Measurements from ENCODE around the gene MAJIN. TPM values are rescaled to one million over a fixed set of nuclear protein-coding genes. Genes with fewer than 3 reads are reported as not detected.

MAJIN gene
- total RNA-seq, 1 donor from 2014 or later, result not detected

- H3K36me3 Mint-ChIP-seq (ENCODE audit: unreplicated experiment), result peaks cover 8% of the 10 kb centered on the region
- peak within 1 kb of the TSS; percentile 99 for H3K27ac Mint-ChIP-seq (ENCODE audit: unreplicated experiment)
- no peaks in the 10 kb centered on the region for H3K9me3 Mint-ChIP-seq (ENCODE audit: unreplicated experiment)
- no peak for TF ChIP-seq CTCF (IDR thresholded peaks at IDR 0.05)
- H3K4me1 Mint-ChIP-seq (ENCODE audit: unreplicated experiment), result peaks cover 25% of the 10 kb centered on the region
- H3K27me3 Mint-ChIP-seq (ENCODE audit: unreplicated experiment), result no peaks in the 10 kb centered on the region
- H3K4me3 Mint-ChIP-seq (ENCODE audit: unreplicated experiment), result peak within 1 kb of the TSS; percentile 95
- peak; percentile 94 for DNase-seq (ENCODE audit: extremely low spot score, unreplicated experiment)
Measured at GRCh38 chr11:64923944-64924909, 47.7 kb downstream of the MAJIN start, which contains the start of gene PPP2R5B. Gene PPP2R5B, plus strand, starts transcription at chr11:64924689. Its CDS starts 1,046 bp downstream, at chr11:64925735.

- no peak for DNase-seq (ENCODE audit: extremely low spot score, unreplicated experiment)
- Mint-ChIP-seq H3K4me3 (ENCODE audit: unreplicated experiment) (no peak overlapping the region), H3K9me3 (ENCODE audit: unreplicated experiment) (no peaks in the 10 kb centered on the region), H3K27ac (ENCODE audit: unreplicated experiment) (peak overlapping the region; percentile 99), H3K27me3 (ENCODE audit: unreplicated experiment) (no peaks in the 10 kb centered on the region), H3K4me1 (ENCODE audit: unreplicated experiment) (peaks cover 28% of the 10 kb centered on the region), H3K36me3 (ENCODE audit: unreplicated experiment) (peaks cover 8% of the 10 kb centered on the region)
- TF ChIP-seq CTCF (IDR thresholded peaks at IDR 0.05), result no peak
Measured at GRCh38 chr11:64923151-64923661, 48.7 kb downstream of the MAJIN start.

GRCh38 chr11:64921384-64921783, 50.5 kb downstream of the MAJIN start:
- H3K9me3 Mint-ChIP-seq (ENCODE audit: unreplicated experiment), result no peaks in the 10 kb centered on the region
- DNase-seq (ENCODE audit: extremely low spot score, unreplicated experiment), result no peak
- no peaks in the 10 kb centered on the region for H3K36me3 Mint-ChIP-seq (ENCODE audit: unreplicated experiment)
- no peaks in the 10 kb centered on the region for H3K27me3 Mint-ChIP-seq (ENCODE audit: unreplicated experiment)
- H3K27ac Mint-ChIP-seq (ENCODE audit: unreplicated experiment), result no peak overlapping the region
- no peak overlapping the region for H3K4me3 Mint-ChIP-seq (ENCODE audit: unreplicated experiment)
- H3K4me1 Mint-ChIP-seq (ENCODE audit: unreplicated experiment), result peaks cover 34% of the 10 kb centered on the region
- TF ChIP-seq CTCF (IDR thresholded peaks at IDR 0.05), result no peak

GRCh38 chr11:64920124-64920523, 51.8 kb downstream of the MAJIN start:
- TF ChIP-seq CTCF (IDR thresholded peaks at IDR 0.05), result no peak
- no peak for DNase-seq (ENCODE audit: extremely low spot score, unreplicated experiment)
- Mint-ChIP-seq H3K4me1 (ENCODE audit: unreplicated experiment) (peaks cover 33% of the 10 kb centered on the region), H3K36me3 (ENCODE audit: unreplicated experiment) (no peaks in the 10 kb centered on the region), H3K27ac (ENCODE audit: unreplicated experiment) (no peak overlapping the region), H3K27me3 (ENCODE audit: unreplicated experiment) (no peaks in the 10 kb centered on the region), H3K4me3 (ENCODE audit: unreplicated experiment) (no peak overlapping the region), H3K9me3 (ENCODE audit: unreplicated experiment) (no peaks in the 10 kb centered on the region)

- no peak for DNase-seq (ENCODE audit: extremely low spot score, unreplicated experiment)
- no peaks in the 10 kb centered on the region for H3K9me3 Mint-ChIP-seq (ENCODE audit: unreplicated experiment)
- peaks cover 31% of the 10 kb centered on the region for H3K4me1 Mint-ChIP-seq (ENCODE audit: unreplicated experiment)
- no peak for TF ChIP-seq CTCF (IDR thresholded peaks at IDR 0.05)
- no peak overlapping the region for H3K4me3 Mint-ChIP-seq (ENCODE audit: unreplicated experiment)
- no peak overlapping the region for H3K27ac Mint-ChIP-seq (ENCODE audit: unreplicated experiment)
- H3K36me3 Mint-ChIP-seq (ENCODE audit: unreplicated experiment), result no peaks in the 10 kb centered on the region
- H3K27me3 Mint-ChIP-seq (ENCODE audit: unreplicated experiment), result no peaks in the 10 kb centered on the region
Measured at GRCh38 chr11:64919627-64920026, 52.3 kb downstream of the MAJIN start.

Data from osteocyte (in vitro differentiated cells).